OCI-LY3 (cell line): ENCODE results near the gene PTDSS2.

Experiments
- CTCF ChIP-seq: fragments of 200-600, 300-600 bp; sonication (generic); IDR thresholded peaks from 2 replicates; pipeline ENCODE4 v1.5.1; 2014; ENCODE audit warnings: antibody characterized with exemption, low read length, low read depth
- EZH2phosphoT487 ChIP-seq: fragments of 200-600 bp; shearing (Covaris generic); IDR thresholded peaks from 2 replicates; pipeline ENCODE4 v1.6.1; 2018; ENCODE audit warnings: antibody characterized with exemption, mixed run types, low read depth

- no peak for TF ChIP-seq EZH2phosphoT487
- no peak for TF ChIP-seq CTCF
Measured at GRCh38 chr11:536841-537621, 87.0 kb downstream of the PTDSS2 start, which contains the start of gene LRRC56.
